Liver (tissue), 9 donors: ENCODE results near the gene CSMD2. TPM values are rescaled to one million over a fixed set of nuclear protein-coding genes. Genes with fewer than 3 reads are reported as not detected.

Source experiments
- DNase-seq: peaks from one replicate; pipeline ENCODE4 v3.0.0-alpha.2; 2017; ENCODE audit warnings: low spot score
- H3K27ac ChIP-seq, 2 donors: one replicate each; pipeline ENCODE4 v1.7.0; 2013; ENCODE audit warnings: inconsistent platforms in 2 of 2, low read length in 2 of 2, control low read depth in 1 of 2, low read depth in 1 of 2, mild to moderate bottlenecking in 1 of 2
- H3K27me3 ChIP-seq, 4 donors: one replicate each; pipeline versions ENCODE4 v1.6.1 to v1.7.0; 2013; ENCODE audit warnings: low read length in 3 of 4, inconsistent platforms in 1 of 4, mild to moderate bottlenecking in 1 of 4, moderate library complexity in 1 of 4; ENCODE audit not compliant: control insufficient read depth in 4 of 4, insufficient read depth in 4 of 4
- H3K36me3 ChIP-seq, 4 donors: one replicate each; pipeline versions ENCODE4 v1.6.1 to v1.7.0; 2013; ENCODE audit warnings: low read length in 3 of 4, mild to moderate bottlenecking in 3 of 4, low read depth in 1 of 4, moderate library complexity in 1 of 4; ENCODE audit not compliant: control insufficient read depth in 4 of 4, insufficient read depth in 3 of 4
- H3K4me1 ChIP-seq, 4 donors: one replicate each; pipeline versions ENCODE4 v1.6.1 to v1.7.0; 2013; ENCODE audit warnings: low read length in 3 of 4, mild to moderate bottlenecking in 3 of 4, moderate library complexity in 1 of 4; ENCODE audit not compliant: control insufficient read depth in 4 of 4, insufficient read depth in 4 of 4
- H3K4me3 ChIP-seq, 3 donors: one replicate each; pipeline versions ENCODE4 v1.6.1 to v1.7.0; 2013; ENCODE audit warnings: low read length in 3 of 3, control low read depth in 1 of 3, low read depth in 1 of 3, mild to moderate bottlenecking in 1 of 3
- H3K9ac ChIP-seq, 2 donors: one replicate each; pipeline ENCODE4 v1.7.0; 2013; ENCODE audit warnings: low read length in 2 of 2, mild to moderate bottlenecking in 2 of 2, moderate library complexity in 2 of 2, control low read depth in 1 of 2, low read depth in 1 of 2
- H3K9me3 ChIP-seq, 4 donors: one replicate each; pipeline versions ENCODE4 v1.6.1 to v1.7.0; 2013; ENCODE audit warnings: low read length in 3 of 4; ENCODE audit not compliant: control insufficient read depth in 4 of 4
- ATF3 ChIP-seq: IDR thresholded peaks from 2 replicates; pipeline ENCODE4 v1.6.1; 2016; ENCODE audit warnings: antibody characterized with exemption
- CTCF ChIP-seq: fragments of 150-350 bp; IDR thresholded peaks from 2 replicates; pipeline ENCODE4 v1.5.1; 2017; ENCODE audit warnings: improper control_type of control experiment, low read depth, low read length; ENCODE audit not compliant: missing input control
- FOXA1 ChIP-seq: IDR thresholded peaks from 2 replicates; pipeline ENCODE4 v1.6.1; 2016; ENCODE audit warnings: antibody characterized with exemption
- HNF4A ChIP-seq, 2 donors: conservative IDR thresholded peaks; 2 replicates each; pipeline ENCODE4 v1.6.1; 2016; ENCODE audit warnings: antibody characterized with exemption in 2 of 2, mild to moderate bottlenecking in 2 of 2
- HNF4G ChIP-seq: IDR thresholded peaks from 2 replicates; pipeline ENCODE4 v1.6.1; 2016; ENCODE audit warnings: antibody characterized with exemption
- MAX ChIP-seq: IDR thresholded peaks from 2 replicates; pipeline ENCODE4 v1.6.1; 2016; ENCODE audit warnings: antibody characterized with exemption
- REST ChIP-seq: IDR thresholded peaks from 2 replicates; pipeline ENCODE4 v1.6.1; 2016; ENCODE audit warnings: antibody characterized with exemption, mild to moderate bottlenecking
- TAF1 ChIP-seq: conservative IDR thresholded peaks from 2 replicates; pipeline ENCODE4 v1.6.1; 2016; ENCODE audit warnings: antibody characterized with exemption, mild to moderate bottlenecking
- YY1 ChIP-seq: IDR thresholded peaks from 2 replicates; pipeline ENCODE4 v1.6.1; 2016; ENCODE audit warnings: antibody characterized with exemption, mild to moderate bottlenecking
- ZBTB33 ChIP-seq: IDR thresholded peaks from 2 replicates; pipeline ENCODE4 v1.6.1; 2016; ENCODE audit warnings: antibody characterized with exemption
- WGBS: extraction: QIAGEN DNeasy Blood & Tissue Kit; methylation state at CpG from one replicate; pipeline ENCODE4 v1.1.7; 2013; 5-methylcytosine and 5-hydroxymethylcytosine counted together
- polyA plus RNA-seq, 2 donors: library from polyadenylated mRNA; stranded (reverse) in 1 of 2; unstranded in 1 of 2; fragments of 200-250 nt in 1 of 2; fragments of >200 nt in 1 of 2; fragmentation: Nextera tagmentation in 1 of 2; extraction: Ambion mirVana in 1 of 2; gene quantifications; one replicate each; pipeline versions ENCODE4 v1.2.1 to v1.2.3, GENCODE V29; 2013 to 2015
- total RNA-seq, 2 donors: library from RNA; depleted of rRNA; stranded (reverse); fragments of >200 nt; gene quantifications; one replicate each; pipeline ENCODE4 v1.2.3, GENCODE V29; 2014
- donor health status: healthy.
- donor health status: healthy.
- donor health status: healthy.
- donor health status: healthy.
- donor health status: healthy.

CSMD2 gene
- total and polyA plus RNA-seq, 4 donors = 0.08 to 0.09 TPM; not detected in 2

- H3K36me3 ChIP-seq = no peaks in the 10 kb centered on the region
- H3K4me1 ChIP-seq = no peaks in the 10 kb centered on the region
- no peak for DNase-seq
- no peak for TF ChIP-seq CTCF
- no peak for TF ChIP-seq REST
- TF ChIP-seq HNF4A (conservative IDR thresholded peaks at IDR 0.05) = no peak
- no peak for TF ChIP-seq HNF4G
- TF ChIP-seq YY1 = no peak
- TF ChIP-seq TAF1 = no peak
- no peak for TF ChIP-seq ZBTB33
- TF ChIP-seq MAX = no peak
- no peak for TF ChIP-seq FOXA1
- no peak overlapping the region for H3K4me3 ChIP-seq
- no peak overlapping the region for H3K9ac ChIP-seq
- peaks cover 0 to 2% (median 0%) of the 10 kb centered on the region in 4 donors for H3K27me3 ChIP-seq
- 92% methylated on average over 3 of the region's 3 CpGs for WGBS
- no peaks in the 10 kb centered on the region for H3K9me3 ChIP-seq
- H3K27ac ChIP-seq = no peak overlapping the region
Observed at GRCh38 chr1:33718186-33718585, 446.8 kb downstream of the CSMD2 start.

GRCh38 chr1:33716976-33717688, 447.9 kb downstream of the CSMD2 start:
- Histone ChIP-seq H3K9me3 (no peaks in the 10 kb centered on the region), H3K4me3 (no peak overlapping the region), H3K4me1 (no peaks in the 10 kb centered on the region), H3K9ac (no peak overlapping the region), H3K36me3 (no peaks in the 10 kb centered on the region), H3K27me3 (peaks cover 0 to 4% (median 0%) of the 10 kb centered on the region in 4 donors), H3K27ac (no peak overlapping the region)
- WGBS = 76% methylated on average over 3 of the region's 3 CpGs
- no peak for DNase-seq
- no peak for TF ChIP-seq ATF3
